DMS 273 treated with DMSO at 0.1 percent for 48 hours (cell line): ENCODE data around the gene MTOR.

Source experiments
- DNase-seq: peaks from one replicate; lab custom pipeline; 2025; lab: John Stamatoyannopoulos, UW

MTOR gene

GRCh38 chr1:11150326-11150725, 112.0 kb downstream of the MTOR start:
- DNase-seq: no peak

GRCh38 chr1:11147197-11147770, 115.1 kb downstream of the MTOR start:
- no peak for DNase-seq

GRCh38 chr1:11145741-11146140, 116.6 kb downstream of the MTOR start:
- no peak for DNase-seq

GRCh38 chr1:11144570-11145256, 117.6 kb downstream of the MTOR start:
- no peak for DNase-seq

- DNase-seq: no peak
Observed at GRCh38 chr1:11143907-11144306, 118.4 kb downstream of the MTOR start.

- DNase-seq: no peak
Observed at GRCh38 chr1:11143401-11143800, 119.0 kb downstream of the MTOR start.

GRCh38 chr1:11142618-11143391, 119.5 kb downstream of the MTOR start:
- DNase-seq: no peak

GRCh38 chr1:11138952-11139351, 123.4 kb downstream of the MTOR start:
- DNase-seq: no peak

GRCh38 chr1:11138029-11138428, 124.3 kb downstream of the MTOR start:
- no peak for DNase-seq

GRCh38 chr1:11134898-11135266, 127.5 kb downstream of the MTOR start:
- peak; percentile 50 for DNase-seq

- DNase-seq: peak; percentile 50
Observed at GRCh38 chr1:11134251-11134897, 128.0 kb downstream of the MTOR start.

- DNase-seq: no peak
Observed at GRCh38 chr1:11132563-11133293, 129.6 kb downstream of the MTOR start.

- no peak for DNase-seq
Observed at GRCh38 chr1:11131816-11132215, 130.5 kb downstream of the MTOR start.

- no peak for DNase-seq
Observed at GRCh38 chr1:11130406-11130805, 131.9 kb downstream of the MTOR start.

- DNase-seq: no peak
Observed at GRCh38 chr1:11129649-11130390, 132.5 kb downstream of the MTOR start.

GRCh38 chr1:11126569-11126968, 135.8 kb downstream of the MTOR start:
- no peak for DNase-seq

GRCh38 chr1:11125931-11126330, 136.4 kb downstream of the MTOR start:
- DNase-seq: no peak

- no peak for DNase-seq
Observed at GRCh38 chr1:11124965-11125364, 137.4 kb downstream of the MTOR start.

- DNase-seq: no peak
Observed at GRCh38 chr1:11116318-11116717, 146.0 kb downstream of the MTOR start.

- no peak for DNase-seq
Observed at GRCh38 chr1:11114966-11115365, 147.4 kb downstream of the MTOR start.

GRCh38 chr1:11109047-11109760, 153.1 kb downstream of the MTOR start:
- no peak for DNase-seq
